22Rv1 (cell line): ENCODE results near the gene SSX4B.
"Not testable (repeated sequence)": the region's sequence is repeated elsewhere in the genome, so short reads cannot be mapped to it uniquely, and the experiment has no call there.

ENCODE experiments used
- H3K27ac ChIP-seq: fragments of 450-650 bp; 2 replicates; pipeline ENCODE4 v1.5.1; 2017
- ZFX ChIP-seq: fragments of 450-650 bp; IDR thresholded peaks from 2 replicates; pipeline ENCODE4 v1.6.1; 2017; ENCODE audit warnings: antibody characterized with exemption, borderline replicate concordance
- TF ChIP-seq, protein P1 (sequence below): fragments of 450-650 bp; IDR thresholded peaks from 2 replicates; pipeline ENCODE4 v1.5.1; 2017; ENCODE audit warnings: mild to moderate bottlenecking

SSX4B gene

DNA sequence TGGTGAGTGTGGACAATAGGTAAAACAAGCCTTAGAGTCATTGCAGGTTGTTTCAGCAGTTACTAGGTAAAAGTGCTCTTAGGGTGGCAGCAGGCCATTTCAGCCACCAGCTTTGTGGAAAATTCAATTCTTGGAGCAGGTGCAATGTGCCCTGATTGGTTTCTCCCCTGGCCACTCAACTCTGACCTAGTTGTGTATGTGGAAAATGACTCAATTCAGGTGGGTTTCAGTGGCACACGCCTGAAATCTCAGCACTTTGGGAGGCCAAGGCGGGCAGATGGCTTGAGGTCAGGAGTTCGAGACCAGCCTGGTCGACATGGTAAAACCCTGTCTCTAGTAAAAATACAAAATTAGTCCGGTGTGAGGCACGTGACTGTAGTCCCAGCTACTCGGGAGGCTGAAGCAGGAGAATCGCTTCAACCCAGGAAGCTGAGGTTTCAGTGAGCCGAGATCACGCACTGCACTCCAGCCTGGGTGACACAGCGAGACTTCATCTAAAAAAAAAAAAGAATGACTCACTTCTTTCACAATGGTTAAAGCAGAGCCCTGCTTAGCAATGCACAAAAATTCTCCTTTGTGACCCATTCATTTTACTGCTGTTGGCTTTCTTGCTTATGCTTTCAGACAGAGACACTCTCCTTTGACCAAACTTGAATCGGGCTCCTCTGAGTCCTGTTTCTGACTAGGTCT, 15.4 kb upstream of the SSX4B start:
- H3K27ac ChIP-seq = not testable (repeated sequence)

DNA sequence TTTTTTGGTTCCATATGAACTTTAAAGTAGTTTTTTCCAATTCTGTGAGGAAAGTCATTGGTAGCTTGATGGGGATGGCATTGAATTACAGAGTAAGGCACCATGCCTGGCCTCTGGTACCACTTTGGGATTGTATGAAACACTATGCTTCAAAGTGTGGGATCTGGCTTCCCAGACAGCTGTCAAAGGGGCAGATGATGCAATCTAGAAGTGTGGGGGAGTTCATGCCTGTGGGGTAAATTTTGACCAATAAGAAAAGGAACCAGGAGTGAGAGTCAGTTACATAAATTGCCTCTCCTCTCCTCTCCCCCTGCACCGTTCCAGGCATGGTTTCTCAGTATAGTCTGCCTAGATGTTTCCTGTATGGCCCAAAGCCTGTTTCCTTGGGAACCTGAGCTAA, 13.9 kb downstream of the SSX4B start:
- not testable (repeated sequence) for H3K27ac ChIP-seq

DNA sequence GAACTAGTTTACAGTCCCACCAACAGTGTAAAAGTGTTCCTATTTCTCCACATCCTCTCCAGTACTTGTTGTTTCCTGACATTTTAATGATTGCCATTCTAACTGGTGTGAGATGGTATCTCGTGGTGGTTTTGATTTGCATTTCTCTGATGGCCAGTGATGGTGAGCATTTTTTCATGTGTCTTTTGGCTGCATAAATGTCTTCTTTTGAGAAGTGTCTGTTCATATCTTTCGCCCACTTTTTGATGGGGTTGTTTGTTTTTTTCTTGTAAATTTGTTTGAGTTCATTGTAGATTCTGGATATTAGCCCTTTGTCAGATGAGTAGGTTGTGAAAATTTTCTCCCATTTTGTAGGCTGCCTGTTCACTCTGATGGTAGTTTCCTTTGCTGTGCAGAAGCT, 14.8 kb downstream of the SSX4B start:
- H3K27ac ChIP-seq = not testable (repeated sequence)

DNA sequence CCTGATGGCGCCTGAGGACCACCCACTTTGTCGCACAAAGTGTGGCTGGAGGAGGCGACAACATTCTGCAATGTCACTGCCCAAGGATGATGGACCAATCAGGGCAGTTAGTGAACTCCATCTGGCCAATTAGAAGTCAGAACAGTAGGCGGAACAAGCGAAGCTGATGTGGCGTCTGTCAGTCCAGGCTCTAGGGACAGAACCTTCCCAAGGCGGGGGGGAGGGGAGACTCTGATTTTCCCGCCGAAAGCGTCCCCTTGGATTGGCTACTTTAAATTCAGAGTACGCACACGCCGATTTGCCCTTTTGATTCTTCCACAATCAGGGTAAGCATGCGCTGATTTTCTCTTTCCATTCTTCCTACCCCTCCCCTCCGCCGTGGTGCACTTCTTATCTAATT, 28.5 kb downstream of the SSX4B start, which contains the start of gene SSX4:
SSX4 (plus strand) TSS at position 301 of the 400 bp plus-strand sequence. CDS start 515 bp downstream, outside the sequence.
- H3K27ac ChIP-seq = not testable (repeated sequence)

DNA sequence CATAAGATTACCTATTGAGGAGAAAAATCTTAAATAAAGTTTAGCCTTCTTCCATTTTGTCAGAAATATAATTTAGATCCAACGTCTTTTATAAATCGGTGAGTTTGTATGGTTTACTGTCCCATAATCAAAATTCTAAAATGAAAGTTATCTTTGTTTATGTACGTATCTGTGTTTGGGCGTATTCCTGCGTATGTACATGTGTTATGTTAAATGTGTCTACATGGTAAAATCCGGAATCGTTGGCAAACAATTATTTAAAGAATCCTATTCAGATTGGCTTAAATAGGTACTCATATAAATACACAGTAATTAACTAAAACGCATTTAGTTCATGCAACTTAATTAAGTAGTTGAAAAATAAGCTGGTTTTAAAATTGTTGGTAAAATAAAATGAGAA, 41.4 kb downstream of the SSX4B start:
- not testable (repeated sequence) for H3K27ac ChIP-seq

DNA sequence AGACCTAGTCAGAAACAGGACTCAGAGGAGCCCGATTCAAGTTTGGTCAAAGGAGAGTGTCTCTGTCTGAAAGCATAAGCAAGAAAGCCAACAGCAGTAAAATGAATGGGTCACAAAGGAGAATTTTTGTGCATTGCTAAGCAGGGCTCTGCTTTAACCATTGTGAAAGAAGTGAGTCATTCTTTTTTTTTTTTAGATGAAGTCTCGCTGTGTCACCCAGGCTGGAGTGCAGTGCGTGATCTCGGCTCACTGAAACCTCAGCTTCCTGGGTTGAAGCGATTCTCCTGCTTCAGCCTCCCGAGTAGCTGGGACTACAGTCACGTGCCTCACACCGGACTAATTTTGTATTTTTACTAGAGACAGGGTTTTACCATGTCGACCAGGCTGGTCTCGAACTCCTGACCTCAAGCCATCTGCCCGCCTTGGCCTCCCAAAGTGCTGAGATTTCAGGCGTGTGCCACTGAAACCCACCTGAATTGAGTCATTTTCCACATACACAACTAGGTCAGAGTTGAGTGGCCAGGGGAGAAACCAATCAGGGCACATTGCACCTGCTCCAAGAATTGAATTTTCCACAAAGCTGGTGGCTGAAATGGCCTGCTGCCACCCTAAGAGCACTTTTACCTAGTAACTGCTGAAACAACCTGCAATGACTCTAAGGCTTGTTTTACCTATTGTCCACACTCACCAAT, 43.9 kb downstream of the SSX4B start:
- not testable (repeated sequence) for H3K27ac ChIP-seq

DNA sequence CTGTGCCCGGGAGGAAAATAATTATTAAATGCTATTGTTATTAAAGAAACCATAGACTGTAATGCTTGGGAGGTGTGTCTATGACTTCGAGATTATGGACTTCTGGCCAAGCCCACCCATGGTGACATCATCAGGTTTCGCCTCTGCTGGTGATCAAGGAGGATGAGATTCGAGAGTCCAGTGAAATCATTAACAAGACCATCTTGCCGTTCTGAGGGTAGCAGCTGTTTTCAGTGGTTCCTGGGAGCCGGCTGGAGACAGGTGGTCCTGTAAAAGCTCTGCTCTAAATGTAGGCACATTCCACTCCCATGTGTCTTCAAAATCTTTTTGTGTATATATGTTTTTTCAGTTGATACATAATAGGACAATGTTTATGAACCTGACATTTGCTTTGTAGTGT, 52.5 kb downstream of the SSX4B start:
- H3K27ac ChIP-seq = not testable (repeated sequence)

DNA sequence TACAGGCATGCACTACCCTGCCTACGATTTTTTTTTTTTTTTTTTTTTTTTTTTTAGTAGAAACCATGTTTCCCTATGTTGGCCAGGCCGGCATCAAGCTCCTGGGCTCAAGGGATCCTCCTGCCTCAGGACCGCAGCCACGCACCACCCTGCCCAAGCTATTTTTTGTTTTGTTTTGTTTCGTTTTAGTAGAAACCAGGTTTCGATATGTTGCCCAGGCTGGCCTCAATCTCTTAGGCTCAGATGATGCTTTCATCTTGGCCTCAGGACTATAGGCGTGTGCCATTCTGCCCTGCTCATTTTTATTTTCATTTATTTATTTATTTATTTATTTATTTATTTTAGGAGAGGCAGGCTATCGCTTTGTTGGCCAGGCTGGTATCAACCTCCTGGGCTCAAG, 54.1 kb downstream of the SSX4B start:
- H3K27ac ChIP-seq = no peak overlapping the region
- TF ChIP-seq ZFX = no peak
- TF ChIP-seq, protein P1, sequence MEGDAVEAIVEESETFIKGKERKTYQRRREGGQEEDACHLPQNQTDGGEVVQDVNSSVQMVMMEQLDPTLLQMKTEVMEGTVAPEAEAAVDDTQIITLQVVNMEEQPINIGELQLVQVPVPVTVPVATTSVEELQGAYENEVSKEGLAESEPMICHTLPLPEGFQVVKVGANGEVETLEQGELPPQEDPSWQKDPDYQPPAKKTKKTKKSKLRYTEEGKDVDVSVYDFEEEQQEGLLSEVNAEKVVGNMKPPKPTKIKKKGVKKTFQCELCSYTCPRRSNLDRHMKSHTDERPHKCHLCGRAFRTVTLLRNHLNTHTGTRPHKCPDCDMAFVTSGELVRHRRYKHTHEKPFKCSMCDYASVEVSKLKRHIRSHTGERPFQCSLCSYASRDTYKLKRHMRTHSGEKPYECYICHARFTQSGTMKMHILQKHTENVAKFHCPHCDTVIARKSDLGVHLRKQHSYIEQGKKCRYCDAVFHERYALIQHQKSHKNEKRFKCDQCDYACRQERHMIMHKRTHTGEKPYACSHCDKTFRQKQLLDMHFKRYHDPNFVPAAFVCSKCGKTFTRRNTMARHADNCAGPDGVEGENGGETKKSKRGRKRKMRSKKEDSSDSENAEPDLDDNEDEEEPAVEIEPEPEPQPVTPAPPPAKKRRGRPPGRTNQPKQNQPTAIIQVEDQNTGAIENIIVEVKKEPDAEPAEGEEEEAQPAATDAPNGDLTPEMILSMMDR = no peak

DNA sequence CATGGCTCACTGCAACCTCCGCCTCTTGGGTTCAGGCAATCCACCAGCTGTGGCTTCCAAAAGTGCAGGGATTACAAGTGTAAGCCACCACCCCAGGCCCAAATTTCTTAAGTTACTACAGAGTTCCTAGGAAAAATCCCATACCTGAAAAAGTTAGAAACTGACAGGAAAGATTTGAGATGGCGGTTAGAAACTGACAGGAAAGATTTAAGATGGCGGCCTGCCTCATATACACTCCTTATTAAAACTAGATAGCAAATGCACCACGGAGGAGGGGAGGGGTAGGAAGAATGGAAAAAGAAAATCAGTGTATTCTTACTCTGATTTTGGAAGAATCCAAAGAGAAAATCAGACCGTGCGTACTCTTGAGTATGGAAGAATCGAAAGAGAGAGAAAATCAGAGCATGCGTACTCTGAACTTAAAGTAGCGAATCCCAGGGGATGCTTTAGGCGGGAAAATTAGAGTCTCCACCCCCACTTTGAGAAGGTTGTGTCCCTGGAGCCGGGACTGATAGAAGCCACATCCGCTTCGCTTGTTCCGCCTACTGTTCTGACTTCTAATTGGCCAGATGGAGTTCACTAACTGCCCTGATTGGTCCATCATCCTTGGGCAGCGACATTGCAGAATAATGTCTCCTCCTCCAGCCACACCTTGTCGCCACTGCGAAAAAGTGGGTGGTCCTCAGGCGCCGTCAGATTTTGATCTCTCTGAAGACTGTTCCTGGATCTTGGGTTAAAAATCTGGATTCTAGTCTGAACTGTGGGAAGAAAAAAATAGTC, 55.3 kb downstream of the SSX4B start, which contains the start of gene SSX3:
SSX3 (minus strand) TSS at position 389 of the 780 bp plus-strand sequence. CDS start 1,454 bp downstream, outside the sequence.
- peak within 1 kb of the TSS; percentile 78 for H3K27ac ChIP-seq
